DOHH2 (cell line): ENCODE measurements around the gene TUBB3.

Source experiments
- H3F3A ChIP-seq: fragments of 200-600 bp; sonication (generic), shearing (Covaris generic); 2 replicates; pipeline ENCODE4 v1.6.0; 2016; ENCODE audit warnings: antibody characterized with exemption, mild to moderate bottlenecking; ENCODE audit not compliant: control insufficient read depth, insufficient read depth
- H3K27ac ChIP-seq: fragments of 200-600 bp; sonication (generic); 2 replicates; pipeline ENCODE4 v1.5.1; 2014; ENCODE audit warnings: low read depth, mild to moderate bottlenecking, low read length, moderate library complexity
- H3K27me3 ChIP-seq: fragments of 200-600 bp; sonication (generic); 2 replicates; pipeline ENCODE4 v1.6.1; 2014; ENCODE audit warnings: mild to moderate bottlenecking, low read length, mixed read lengths; ENCODE audit not compliant: control insufficient read depth
- H3K36me3 ChIP-seq: fragments of 200-600 bp; sonication (generic); 2 replicates; pipeline ENCODE4 v1.6.1; 2014; ENCODE audit warnings: mild to moderate bottlenecking, low read length, moderate library complexity, mixed read lengths; ENCODE audit not compliant: control insufficient read depth
- H3K4me1 ChIP-seq: fragments of 200-600 bp; sonication (generic); 2 replicates; pipeline ENCODE4 v1.6.1; 2014; ENCODE audit warnings: mild to moderate bottlenecking, low read length, mixed read lengths; ENCODE audit not compliant: control insufficient read depth
- H3K4me2 ChIP-seq: fragments of 200-600 bp; sonication (generic); 2 replicates; pipeline ENCODE4 v1.6.0; 2014; ENCODE audit warnings: mild to moderate bottlenecking, low read length, moderate library complexity
- H3K4me3 ChIP-seq: fragments of 200-600 bp; sonication (generic); 2 replicates; pipeline ENCODE4 v1.5.1; 2014; ENCODE audit warnings: mild to moderate bottlenecking, low read length, mixed read lengths
- H3K79me2 ChIP-seq: fragments of 200-600 bp; sonication (generic); 2 replicates; pipeline ENCODE4 v1.6.1; 2014; ENCODE audit warnings: mild to moderate bottlenecking, low read length, mixed read lengths; ENCODE audit not compliant: control insufficient read depth
- H3K9me2 ChIP-seq: fragments of 200-600 bp; sonication (generic); replicated peaks from 2 replicates; pipeline ENCODE4 v1.6.1; 2014; ENCODE audit warnings: mild to moderate bottlenecking, low read length, mixed read lengths; ENCODE audit not compliant: control insufficient read depth
- H3K9me3 ChIP-seq: fragments of 200-600 bp; sonication (generic); 2 replicates; pipeline ENCODE4 v1.6.1; 2014; ENCODE audit warnings: antibody characterized with exemption, low read length, mixed read lengths; ENCODE audit not compliant: control insufficient read depth, insufficient read depth
- H4K20me1 ChIP-seq: fragments of 200-600 bp; sonication (generic); 2 replicates; pipeline ENCODE4 v1.6.0; 2014; ENCODE audit warnings: low read depth, mild to moderate bottlenecking, antibody characterized with exemption, low read length, moderate library complexity; ENCODE audit not compliant: control insufficient read depth, insufficient read depth
- CTCF ChIP-seq: fragments of 200-600 bp; sonication (generic); IDR thresholded peaks from one replicate; pipeline ENCODE4 v1.5.1; 2014; ENCODE audit warnings: antibody characterized with exemption, mild to moderate bottlenecking, low read depth, low read length; ENCODE audit not compliant: poor library complexity, severe bottlenecking
- EZH2phosphoT487 ChIP-seq: fragments of 200-600 bp; sonication (generic); IDR thresholded peaks from 2 replicates; pipeline ENCODE4 v1.6.1; 2017; ENCODE audit warnings: borderline replicate concordance, mild to moderate bottlenecking, antibody characterized with exemption, low read length, moderate library complexity, mixed read lengths

TUBB3 gene

DNA sequence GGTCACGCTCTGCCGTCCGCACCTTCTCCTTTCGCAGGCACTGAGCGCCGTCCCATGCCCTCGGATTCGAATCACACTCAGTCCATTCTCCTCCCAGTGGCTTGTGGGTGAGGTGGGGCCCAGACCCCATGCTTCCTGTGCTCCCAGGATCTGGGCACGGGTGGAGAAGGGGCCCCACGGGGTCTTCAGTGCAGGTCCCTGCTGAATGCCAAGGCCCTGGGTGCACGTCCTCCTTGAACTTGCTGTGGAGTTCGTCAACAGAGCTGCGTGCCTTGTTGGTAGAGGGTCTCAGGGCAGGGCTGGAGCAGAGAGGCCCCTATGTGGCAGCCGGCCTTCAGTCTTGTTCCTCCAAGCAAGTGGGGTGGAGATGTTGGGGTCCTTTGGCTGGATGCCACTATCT is 11.8 kb upstream of the TUBB3 start:
- Histone ChIP-seq H4K20me1 (no peaks in the 10 kb centered on the region), H3K36me3 (peaks cover 61% of the 10 kb centered on the region)

GRCh38 chr16:89912143-89912542 is 11.0 kb upstream of the TUBB3 start:
- TF ChIP-seq CTCF = no peak
- TF ChIP-seq EZH2phosphoT487 = no peak
- Histone ChIP-seq H4K20me1 (no peaks in the 10 kb centered on the region), H3K4me2 (no peak overlapping the region), H3K27me3 (no peaks in the 10 kb centered on the region), H3K9me2 (no peaks in the 10 kb centered on the region), H3K27ac (no peak overlapping the region), H3K4me1 (peaks cover 29% of the 10 kb centered on the region), H3K36me3 (peaks cover 53% of the 10 kb centered on the region), H3F3A (peaks cover 18% of the 10 kb centered on the region), H3K79me2 (peaks cover 6% of the 10 kb centered on the region; the same call in 1 of the 2 replicates), H3K9me3 (peaks cover 7% of the 10 kb centered on the region; the same call in 1 of the 2 replicates), H3K4me3 (no peak overlapping the region)

More for the DNA sequence above, 11.8 kb upstream of the TUBB3 start:
- H3K9me3 ChIP-seq = peaks cover 7% of the 10 kb centered on the region; the same call in 1 of the 2 replicates
- H3K79me2 ChIP-seq = peaks cover 6% of the 10 kb centered on the region; the same call in 1 of the 2 replicates
- TF ChIP-seq CTCF = no peak
- TF ChIP-seq EZH2phosphoT487 = no peak
- no peak overlapping the region for H3K4me2 ChIP-seq
- no peak overlapping the region for H3K27ac ChIP-seq
- H3F3A ChIP-seq = peaks cover 16% of the 10 kb centered on the region
- peaks cover 27% of the 10 kb centered on the region for H3K4me1 ChIP-seq
- H3K27me3 ChIP-seq = no peaks in the 10 kb centered on the region
- no peak overlapping the region for H3K4me3 ChIP-seq
- H3K9me2 ChIP-seq = no peaks in the 10 kb centered on the region

GRCh38 chr16:89912627-89913026 is 10.5 kb upstream of the TUBB3 start:
- H3K27me3 ChIP-seq = no peaks in the 10 kb centered on the region
- peaks cover 53% of the 10 kb centered on the region for H3K36me3 ChIP-seq
- H3K9me3 ChIP-seq = peaks cover 7% of the 10 kb centered on the region; the same call in 1 of the 2 replicates
- H4K20me1 ChIP-seq = no peaks in the 10 kb centered on the region
- peaks cover 6% of the 10 kb centered on the region; the same call in 1 of the 2 replicates for H3K79me2 ChIP-seq
- H3K9me2 ChIP-seq = no peaks in the 10 kb centered on the region
- peaks cover 34% of the 10 kb centered on the region for H3K4me1 ChIP-seq
- peaks cover 21% of the 10 kb centered on the region for H3F3A ChIP-seq
- no peak overlapping the region for H3K27ac ChIP-seq
- H3K4me3 ChIP-seq = no peak overlapping the region
- no peak overlapping the region for H3K4me2 ChIP-seq
- no peak for TF ChIP-seq EZH2phosphoT487
- TF ChIP-seq CTCF = no peak
